Bone marrow (tissue), 2 donors: ENCODE data around the gene LRRC18.

Experiments used
- DNase-seq, 2 donors: peaks; one replicate each; lab custom pipeline; 2025; lab: John Stamatoyannopoulos, UW

The LRRC18 gene

DNA sequence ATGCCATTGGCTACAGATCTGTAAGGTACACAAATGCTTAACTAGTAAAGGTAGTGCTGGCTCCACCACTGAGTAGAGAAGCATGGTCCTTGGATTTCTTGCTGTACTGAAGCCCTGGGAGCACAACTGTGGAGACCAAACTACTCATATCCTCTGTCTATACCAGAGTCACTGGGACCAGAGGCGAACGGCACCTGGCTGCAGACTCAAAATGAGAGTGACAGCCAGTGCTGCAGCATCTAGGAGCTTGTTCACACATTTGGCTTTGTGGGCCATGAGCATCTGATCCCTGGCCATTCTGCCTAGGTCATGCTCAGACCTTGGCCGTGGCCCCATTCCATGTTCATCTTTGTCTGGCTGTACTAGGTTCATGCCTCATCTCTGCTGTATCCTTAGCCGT is 31.9 kb downstream of the LRRC18 start:
- DNase-seq = no peak

DNA sequence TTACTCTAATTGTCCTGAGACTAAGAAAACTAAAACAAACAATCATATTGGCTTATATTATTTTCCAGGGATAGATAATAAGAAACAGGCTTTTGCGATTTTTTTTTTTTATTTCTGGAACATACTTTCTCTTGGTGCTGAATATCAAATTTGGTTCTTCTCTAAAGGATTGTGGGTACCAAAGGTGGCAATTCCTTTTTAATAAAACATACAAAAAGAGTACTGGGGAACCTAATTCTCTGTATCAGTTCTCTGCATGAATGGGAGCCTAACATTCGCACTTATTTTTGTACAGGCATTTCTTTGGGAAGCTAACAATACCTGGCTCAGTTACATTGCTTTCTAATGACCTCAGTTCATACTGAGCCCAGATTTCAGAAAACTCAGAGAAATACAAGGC is 32.8 kb downstream of the LRRC18 start:
- no peak for DNase-seq

DNA sequence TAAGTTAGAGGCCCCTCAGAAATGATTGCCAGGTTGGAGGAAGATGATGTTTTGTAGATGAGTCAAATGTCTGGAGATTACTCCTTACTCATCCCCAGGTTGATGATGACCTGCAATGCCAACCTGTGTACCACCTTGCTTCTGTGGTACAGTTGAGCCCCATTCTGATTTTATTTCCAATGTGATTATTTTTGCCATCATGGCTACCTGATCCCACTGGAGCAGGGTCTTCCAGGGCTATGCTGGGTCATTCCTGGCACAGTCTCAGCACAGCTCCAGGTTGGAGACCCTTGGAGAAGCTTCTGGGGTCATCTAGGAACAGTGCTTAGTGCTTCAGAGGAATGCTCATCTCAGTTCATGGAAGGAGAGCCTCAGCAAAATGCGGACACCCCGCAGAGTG is 34.3 kb downstream of the LRRC18 start:
- no peak for DNase-seq

DNA sequence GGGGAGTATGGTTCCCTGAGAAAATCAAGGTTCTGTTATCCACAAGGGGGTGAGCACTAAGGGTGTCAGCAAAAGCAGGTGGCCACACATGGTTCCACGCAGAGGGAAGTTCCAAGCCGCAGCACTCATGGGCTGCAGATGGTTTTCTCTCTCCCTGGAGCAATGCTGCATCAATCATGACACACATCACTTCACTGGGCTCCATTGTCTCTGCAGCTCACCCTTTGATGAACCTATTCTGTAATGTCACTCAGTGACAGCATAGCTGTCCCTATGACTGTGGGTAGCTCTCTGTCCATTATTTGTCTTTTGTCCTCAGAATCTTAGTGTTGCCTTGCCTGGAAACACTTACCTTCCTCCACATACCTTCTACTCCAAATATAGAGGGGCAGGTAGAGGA is 34.8 kb downstream of the LRRC18 start:
- no peak for DNase-seq

DNA sequence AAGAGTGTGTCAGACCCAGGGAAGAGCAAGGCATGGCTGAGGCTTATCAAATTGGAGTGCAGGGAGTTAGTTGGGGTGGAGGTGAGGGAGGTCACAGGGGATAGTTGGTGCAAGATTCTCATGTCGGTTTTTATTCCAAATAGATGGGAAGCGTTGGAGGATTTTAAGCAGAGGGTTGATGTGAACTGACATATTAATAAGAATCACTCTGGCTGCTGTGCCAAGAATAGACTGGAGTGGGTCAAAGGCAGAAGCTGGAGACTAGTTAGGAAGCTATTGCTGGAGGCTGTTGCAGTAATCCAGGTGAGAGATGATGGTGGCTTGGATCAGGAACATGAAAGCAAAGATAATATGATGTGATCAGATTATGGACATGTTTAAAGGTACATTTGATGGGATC is 36.5 kb downstream of the LRRC18 start:
- DNase-seq = no peak

DNA sequence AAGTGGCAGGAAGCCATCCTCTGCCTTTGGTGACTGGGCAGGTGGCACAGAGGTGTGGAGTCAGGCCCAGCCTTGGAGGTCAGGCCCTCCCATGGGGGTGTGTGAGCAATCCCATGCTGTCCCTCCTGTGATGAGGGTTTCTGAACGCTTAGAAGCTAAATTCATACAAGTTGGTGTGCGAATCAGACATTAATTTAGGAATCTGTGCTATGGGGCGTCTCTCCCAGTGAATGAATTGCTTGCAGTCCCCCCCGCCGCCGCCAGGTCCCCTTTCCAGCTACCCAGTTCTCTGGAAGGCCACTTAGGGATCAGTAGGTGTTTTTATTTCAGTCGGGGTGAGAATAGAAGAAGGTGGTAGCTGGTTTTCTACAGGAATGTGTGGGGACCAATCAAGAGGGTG is 37.5 kb downstream of the LRRC18 start:
- no peak for DNase-seq

DNA sequence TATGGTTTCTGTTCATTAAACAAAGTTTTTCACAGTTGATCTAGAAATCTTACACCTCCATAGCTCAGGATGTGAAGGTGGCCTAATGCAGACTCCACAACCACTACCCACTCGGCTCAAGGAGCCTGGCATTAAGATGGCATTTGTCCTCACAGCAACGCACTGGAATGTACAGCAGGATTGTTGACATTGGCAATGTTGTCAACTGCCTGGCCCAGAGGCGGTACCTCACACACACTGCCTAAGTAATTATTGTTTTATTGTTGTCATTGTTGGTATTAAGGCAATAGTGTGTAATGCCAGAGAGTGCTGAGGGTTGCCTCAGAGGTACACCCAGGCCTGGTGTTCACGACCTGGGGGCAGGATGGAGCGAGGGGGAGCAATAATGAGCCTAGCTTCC is 38.3 kb downstream of the LRRC18 start:
- no peak for DNase-seq

DNA sequence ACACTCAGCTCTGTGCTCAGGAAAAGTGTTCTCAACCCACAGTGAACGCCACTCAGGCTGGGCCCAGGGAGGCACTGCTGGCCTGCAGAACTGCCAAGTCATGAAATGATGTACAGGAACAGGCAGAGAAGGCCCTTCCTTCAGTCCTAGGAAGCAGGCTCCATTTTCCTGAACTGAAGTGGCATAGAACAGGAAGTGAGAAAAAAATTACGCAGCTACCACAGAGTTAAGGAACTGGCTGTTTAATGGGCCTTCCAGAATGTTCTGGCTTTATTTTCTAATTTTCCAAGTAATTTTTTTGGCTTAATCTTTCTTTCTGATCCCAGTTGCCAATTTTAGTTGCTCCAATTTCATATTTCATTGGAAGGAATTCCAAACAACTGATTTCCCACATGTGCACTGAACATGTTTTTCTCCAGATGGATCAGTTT is 39.3 kb downstream of the LRRC18 start:
- DNase-seq = no peak

DNA sequence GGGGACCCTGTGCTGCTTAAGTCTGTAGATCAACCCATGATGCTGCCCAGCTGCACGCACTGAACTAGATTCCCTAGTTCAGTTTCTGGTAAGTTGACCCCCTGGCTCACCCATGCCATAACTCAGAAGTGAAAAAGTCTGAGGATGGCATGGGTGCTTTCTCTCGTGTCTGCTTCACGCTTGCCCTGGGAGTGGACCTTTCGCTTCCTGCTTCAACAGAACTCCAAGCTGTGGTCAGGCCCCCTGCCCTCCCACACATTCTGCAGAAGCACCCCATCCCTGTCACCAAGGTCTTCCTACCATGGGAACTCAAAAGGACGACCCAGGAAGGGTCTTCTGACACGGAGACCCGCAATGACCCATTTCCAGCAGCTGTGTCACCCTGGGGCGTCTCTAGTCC is 39.9 kb downstream of the LRRC18 start:
- no peak for DNase-seq

DNA sequence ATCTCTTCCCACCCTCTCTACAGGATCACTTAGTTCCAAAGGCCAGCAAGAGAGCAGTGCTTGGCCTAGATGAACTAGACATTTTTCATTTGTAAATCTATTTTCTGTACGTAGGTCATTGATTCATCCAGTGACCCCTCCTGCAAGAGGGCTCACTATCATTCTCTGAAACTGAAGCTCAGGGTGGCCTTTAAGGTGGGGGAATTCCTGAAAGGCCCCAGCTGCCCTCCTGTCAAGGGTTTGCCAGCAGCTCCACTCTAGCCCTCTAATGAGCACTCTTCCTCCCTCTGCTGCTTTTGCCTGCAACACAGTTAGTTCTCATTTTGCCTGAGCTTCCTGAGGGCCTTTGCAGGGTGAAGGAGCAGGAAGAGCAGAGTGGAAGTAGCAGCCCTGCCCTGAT is 41.2 kb downstream of the LRRC18 start:
- no peak for DNase-seq

DNA sequence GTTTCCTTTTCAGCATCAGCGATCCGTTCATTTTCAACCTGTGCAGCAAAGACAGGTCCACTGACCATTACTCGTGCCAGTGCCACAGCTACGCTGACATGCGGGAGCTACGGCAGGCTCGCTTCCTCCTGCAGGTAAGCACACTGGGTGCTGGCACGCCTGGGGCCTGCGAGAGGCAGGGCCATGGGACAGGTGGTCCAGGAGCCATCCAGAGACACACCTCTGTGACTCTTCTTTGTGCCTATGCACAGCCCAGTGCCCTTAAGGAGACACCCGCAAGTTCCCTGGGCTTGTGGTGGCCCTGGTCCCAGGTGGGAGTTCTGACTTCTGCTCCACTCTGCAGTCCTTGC is 42.2 kb downstream of the LRRC18 start:
- no peak for DNase-seq

DNA sequence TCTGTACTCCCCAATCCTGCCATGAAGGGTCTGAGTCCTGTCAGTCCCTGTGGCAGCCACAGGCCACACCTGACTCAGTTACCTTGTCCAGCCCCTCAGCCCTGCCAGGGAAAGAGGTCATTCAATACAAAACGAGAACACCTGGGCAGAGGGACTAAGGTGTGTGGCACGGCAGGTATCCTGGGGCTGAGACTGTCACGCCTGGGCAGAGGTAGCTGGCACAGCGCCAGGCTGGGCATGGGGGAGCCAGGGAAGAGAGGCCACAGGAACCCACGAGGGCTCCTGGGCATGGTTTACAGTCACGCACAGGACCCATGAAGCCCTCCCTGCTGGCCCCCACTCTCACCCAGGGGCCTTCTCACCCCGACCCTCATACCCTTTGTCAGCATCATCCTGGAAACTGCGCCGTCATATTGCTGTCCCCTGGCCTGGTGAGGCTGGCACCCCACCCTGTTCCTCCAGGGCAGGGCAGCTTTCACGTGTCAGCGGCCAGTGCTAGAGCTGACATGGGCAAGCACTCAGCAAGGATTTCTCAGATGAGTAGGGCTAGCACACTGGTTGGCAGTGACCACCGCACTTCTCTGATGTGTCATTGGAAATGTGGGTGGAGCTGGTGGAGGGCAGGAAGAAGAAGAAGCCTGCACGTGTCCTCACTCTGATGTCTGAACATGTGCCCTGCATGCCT is 42.7 kb downstream of the LRRC18 start:
- no peak for DNase-seq

DNA sequence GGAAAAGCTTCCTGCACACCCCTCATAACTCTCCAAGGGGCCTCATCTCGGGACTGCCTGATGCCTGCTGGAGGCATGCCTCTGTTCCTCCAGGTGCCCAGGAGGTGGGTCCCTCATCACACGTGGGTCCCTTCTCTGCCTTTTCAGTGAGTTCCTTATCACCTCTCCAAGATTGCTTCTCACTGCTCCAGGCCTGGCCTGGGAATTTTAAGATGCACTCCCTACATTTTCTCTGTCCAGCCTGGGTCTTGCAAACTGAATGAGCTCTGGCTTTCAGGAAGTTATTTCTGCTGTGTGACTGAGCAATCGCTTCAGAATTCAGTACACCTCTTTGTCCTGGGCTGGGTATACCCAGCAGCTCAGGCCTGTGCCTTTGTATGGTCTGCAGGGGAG is 43.8 kb downstream of the LRRC18 start:
- DNase-seq = no peak

DNA sequence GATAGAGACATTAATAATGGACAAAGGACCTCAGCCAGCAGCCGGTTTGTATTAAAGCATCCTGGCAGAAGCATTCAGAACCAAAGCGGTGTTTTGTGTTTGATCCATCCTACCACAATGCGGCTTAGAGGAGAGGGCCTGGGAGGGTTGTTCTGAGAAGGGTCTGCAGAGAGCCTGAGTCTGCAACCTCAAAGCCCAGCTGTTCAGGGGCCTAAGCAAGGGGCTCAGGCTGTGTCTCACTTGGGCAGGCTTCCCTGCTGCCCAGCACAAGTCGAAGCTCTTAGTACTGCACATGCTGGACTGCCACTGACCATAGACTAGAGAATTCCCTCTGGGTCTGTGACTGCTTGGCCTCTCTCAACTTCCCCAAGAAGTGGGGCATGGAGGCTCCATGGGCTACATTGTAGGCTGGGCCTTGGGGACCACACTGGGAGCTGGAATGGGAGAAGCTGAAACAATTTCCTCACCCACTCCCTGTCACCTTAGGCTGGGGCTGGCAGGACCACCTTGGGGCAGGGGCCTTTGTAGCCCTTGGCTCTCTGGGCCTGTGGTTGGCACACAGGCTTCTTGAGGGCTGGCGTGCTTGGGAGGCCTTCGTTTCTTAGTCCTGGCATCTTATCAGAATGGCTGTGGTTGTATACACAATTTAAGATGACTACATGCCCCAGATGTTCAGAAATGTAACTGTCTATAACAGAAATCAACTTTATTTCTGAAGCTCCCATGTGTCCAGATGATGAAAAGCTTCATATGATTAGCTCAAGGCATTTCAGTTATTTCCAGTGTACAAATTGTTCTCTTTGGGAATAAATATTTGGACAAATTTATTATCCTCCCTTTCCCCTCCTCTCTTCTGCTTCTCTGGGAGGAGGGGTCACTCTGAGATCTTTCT is 44.5 kb downstream of the LRRC18 start:
- DNase-seq = no peak

DNA sequence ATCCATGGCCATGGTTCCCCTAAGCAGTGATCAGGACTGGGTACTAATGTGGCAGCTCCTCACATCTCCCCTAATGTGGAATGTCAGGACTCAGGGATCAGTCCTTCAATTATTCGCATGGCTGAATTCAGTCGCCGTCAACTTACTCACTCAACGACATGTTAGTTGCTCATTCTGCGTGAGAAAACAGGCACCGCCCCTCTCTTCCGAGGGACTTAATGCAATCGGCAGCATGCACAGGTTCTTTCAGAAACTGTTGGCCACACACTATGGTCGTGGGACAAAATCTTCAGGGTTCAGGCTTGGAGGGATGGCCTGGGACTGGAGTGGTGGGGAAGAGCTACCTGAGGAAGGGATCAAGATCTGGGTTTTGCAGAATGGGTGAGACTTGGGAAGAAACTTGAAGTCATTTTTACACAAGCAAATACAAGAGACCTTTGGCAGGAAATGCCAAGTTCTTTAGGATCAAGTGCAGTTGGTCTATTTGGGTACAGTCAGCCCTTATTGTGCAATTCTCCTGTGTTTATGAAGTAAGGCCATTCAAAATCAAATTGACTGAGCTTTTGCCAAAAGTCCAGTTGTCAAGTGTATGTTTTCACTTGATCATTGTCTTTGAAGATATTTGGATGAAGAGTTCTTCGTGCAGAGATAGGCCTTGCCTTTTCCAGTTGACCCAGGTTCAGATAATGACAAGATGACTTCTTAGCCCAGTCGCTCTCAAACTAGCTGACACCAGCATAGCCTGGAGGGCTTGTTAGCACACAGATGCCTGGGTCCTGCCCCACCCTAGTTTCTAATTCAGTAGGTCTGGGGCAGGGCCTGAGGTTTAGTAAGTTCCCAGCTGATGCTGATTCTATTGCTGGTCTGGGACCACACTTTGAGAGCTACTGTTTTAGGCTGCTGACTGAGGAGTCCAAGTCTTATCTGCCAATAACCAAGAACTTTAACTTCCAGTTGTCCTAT is 48.5 kb downstream of the LRRC18 start:
- DNase-seq = no peak

DNA sequence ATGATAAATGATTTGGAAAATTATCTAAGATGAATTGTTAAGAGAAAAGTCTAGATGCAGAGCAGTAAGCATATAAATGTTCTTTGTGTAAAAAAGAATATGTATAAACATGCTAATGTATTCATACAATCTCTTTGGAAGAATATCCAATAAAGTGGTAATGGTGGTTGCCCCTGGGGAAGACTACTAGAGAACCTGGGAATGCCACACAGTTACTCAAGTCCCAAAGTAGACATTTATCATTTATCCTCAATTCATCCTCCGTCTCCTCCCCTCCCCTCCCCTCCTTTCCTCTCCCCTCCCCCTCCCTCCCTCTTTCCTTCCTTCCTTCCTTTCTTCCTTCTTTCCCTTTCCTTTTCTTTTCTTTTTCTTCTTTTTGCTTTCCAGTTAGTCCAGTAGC is 51.7 kb downstream of the LRRC18 start:
- DNase-seq = no peak

DNA sequence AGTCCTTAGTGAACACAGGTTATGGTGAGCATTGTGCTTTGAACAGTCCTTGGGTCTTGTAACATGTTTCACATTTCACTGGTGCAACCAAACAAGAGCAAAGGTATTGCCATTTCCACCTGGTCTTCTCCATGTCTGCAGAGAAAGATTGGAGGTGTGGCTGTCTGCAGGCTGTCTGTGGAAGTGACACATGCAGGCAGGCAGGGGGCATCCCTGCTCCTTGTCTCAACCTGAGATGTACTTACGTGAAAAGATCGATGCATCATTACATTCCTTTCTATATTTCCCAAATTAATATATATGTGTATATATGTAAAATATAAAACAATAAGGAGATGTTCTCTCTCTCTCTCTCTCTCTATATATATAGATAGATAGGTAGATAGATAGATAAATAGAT is 54.3 kb downstream of the LRRC18 start:
- no peak for DNase-seq

DNA sequence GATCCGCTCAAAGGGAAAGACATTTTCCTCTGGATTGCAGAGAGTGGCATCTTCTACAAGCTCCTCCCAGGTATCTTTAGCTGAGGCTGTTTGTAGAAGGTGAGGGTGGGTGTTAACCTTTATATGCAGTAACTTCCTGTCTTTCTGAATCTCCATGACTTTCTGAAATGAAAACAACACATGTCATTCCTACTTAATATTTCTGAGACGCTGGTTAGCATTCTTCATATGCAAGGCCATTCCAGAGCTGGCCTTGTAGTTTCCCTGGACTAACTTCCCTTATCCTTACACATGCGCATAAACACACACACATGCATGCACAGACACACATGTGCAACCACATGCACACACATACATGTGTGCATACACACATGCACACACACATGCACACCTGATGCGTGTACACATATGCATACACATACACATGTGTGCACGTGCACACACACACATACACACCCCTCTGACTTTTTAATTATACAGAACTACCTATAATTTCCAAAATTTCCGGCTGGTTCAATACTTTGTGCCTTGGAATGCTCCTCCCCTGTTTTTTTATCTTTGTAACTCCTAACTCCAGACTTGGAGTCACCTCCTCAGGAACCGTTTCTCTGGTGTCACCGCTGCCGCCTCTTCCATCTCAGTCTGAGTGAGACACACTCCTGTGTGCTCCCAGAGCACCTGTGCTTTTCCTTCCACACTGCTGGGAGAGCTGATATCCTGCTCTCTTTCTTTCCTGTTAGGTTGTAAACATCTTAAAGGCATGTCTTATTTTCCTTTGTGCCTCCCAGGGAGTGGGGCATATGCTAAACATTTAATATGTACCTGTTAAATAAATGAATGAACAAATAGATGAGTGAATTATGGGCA is 55.2 kb downstream of the LRRC18 start:
- DNase-seq = no peak

DNA sequence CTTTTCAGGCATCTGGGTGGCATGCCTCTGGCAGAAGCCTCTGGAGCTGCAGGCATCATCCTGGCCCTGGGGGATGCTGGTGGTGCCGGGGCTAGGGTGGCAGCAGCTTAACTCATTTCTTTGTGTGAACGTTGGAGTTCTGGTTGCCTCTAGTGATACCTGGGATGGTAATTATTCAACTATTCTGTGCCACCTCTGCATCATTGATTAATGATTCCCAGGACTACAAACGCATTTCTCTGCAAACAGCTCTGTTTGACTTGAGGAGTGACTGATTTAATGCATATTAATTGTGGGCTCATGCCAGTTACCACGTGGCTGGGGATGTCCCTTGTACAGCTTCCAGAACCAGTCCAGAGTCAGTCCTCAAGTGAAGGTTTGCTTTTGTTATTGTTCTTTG is 55.9 kb downstream of the LRRC18 start:
- DNase-seq = no peak

DNA sequence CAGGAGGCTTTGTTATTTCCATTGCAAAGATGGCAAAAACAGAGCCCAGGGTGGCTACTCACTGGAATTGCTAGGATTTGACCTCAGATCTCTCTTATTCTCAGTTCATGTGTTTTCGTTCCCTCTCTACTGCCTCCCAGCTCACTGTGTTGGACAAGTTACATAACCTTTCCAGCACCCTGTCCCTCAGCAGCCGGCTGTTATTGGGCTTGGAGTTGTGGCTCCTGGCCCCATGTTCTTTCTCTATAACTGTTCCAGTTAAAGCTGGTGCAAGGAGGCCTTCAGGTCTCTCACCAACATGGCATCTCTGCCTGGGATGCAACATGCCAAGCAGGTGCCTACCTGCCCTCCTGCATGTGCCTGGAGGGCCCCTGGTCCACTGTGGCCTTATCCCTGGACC is 56.8 kb downstream of the LRRC18 start:
- no peak for DNase-seq

DNA sequence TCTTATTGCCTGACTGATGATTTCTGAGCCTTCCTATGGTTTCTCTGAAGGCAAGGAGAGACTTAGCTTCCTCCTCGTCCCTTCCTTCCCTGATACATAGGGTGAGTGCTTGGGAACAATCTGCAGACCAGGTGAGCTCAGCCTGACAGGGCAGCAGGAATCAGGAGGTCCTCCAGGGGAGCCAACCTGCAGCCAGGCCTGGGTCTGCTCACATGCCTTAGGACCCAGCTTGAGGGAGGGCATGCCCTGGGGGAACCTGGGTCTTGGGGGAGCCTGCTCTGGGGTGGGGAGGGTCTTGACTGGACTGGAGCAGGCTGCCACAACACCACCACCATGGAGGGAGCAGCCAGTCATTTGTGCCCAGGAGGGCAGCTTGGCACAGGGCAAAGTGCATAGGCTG is 57.7 kb downstream of the LRRC18 start:
- DNase-seq = no peak
